ENCODE results near the gene OR4D11.
"Not testable (repeated sequence)": the region's sequence is repeated elsewhere in the genome, so short reads cannot be mapped to it uniquely, and the experiment has no call there.

OR4D11 gene

GRCh38 chr11:59503276-59503675 lies at the start of gene OR4D11:
TSS of gene OR4D11 (plus strand) at chr11:59503576. CDS start at chr11:59503576, 0 bp downstream.
- DNase-seq: no peak

- no peak for DNase-seq
These were observed 46.7 kb upstream of the OR4D11 start, which contains the start of gene OR4D6 for GRCh38 chr11:59456661-59457060. TSS of gene OR4D6 (plus strand) at chr11:59456961. CDS start at chr11:59456961, 0 bp downstream.

GRCh38 chr11:59459916-59460315 lies 43.5 kb upstream of the OR4D11 start:
- DNase-seq: no peak

GRCh38 chr11:59463190-59463641 lies 40.2 kb upstream of the OR4D11 start:
- DNase-seq: no peak

GRCh38 chr11:59473015-59473414 lies 30.4 kb upstream of the OR4D11 start, which contains the start of gene OR4D10:
TSS of gene OR4D10 (plus strand) at chr11:59473315. CDS start at chr11:59477430, 4,115 bp downstream.
- DNase-seq: no peak

- no peak for DNase-seq
These were observed 28.2 kb upstream of the OR4D11 start for GRCh38 chr11:59475176-59475575.

- DNase-seq: no peak
These were observed 23.5 kb upstream of the OR4D11 start for GRCh38 chr11:59479906-59480305.

- no peak for DNase-seq
These were observed 23.0 kb upstream of the OR4D11 start for GRCh38 chr11:59480359-59480758.

- DNase-seq: no peak
These were observed 1.4 kb upstream of the OR4D11 start for GRCh38 chr11:59501931-59502330.

GRCh38 chr11:59510941-59511589 lies 7.7 kb downstream of the OR4D11 start, which contains the start of gene OR4D9:
TSS of gene OR4D9 (plus strand) at chr11:59511539. CDS start at chr11:59514913, 3,374 bp downstream.
- no peak for DNase-seq

- no peak for DNase-seq
These were observed 8.3 kb downstream of the OR4D11 start for GRCh38 chr11:59511675-59512074.

- DNase-seq: not testable (repeated sequence)
These were observed 16.8 kb downstream of the OR4D11 start for GRCh38 chr11:59520139-59520538.

- no peak for DNase-seq
These were observed 17.4 kb downstream of the OR4D11 start for GRCh38 chr11:59520741-59521140.

GRCh38 chr11:59523541-59523940 lies 20.2 kb downstream of the OR4D11 start:
- DNase-seq: no peak

- DNase-seq: no peak
These were observed 25.3 kb downstream of the OR4D11 start for GRCh38 chr11:59528711-59529110.

GRCh38 chr11:59532620-59533019 lies 29.2 kb downstream of the OR4D11 start:
- no peak for DNase-seq

- no peak for DNase-seq
These were observed 31.3 kb downstream of the OR4D11 start for GRCh38 chr11:59534676-59535075.

GRCh38 chr11:59542142-59542810 lies 38.9 kb downstream of the OR4D11 start:
- no peak for DNase-seq

GRCh38 chr11:59543713-59544112 lies 40.3 kb downstream of the OR4D11 start:
- DNase-seq: not testable (repeated sequence)

- DNase-seq: no peak
These were observed 41.4 kb downstream of the OR4D11 start for GRCh38 chr11:59544869-59545178.

- peak; percentile 76 for DNase-seq
These were observed 42.0 kb downstream of the OR4D11 start for GRCh38 chr11:59545179-59546020.

- peak; percentile 40 for DNase-seq
These were observed 44.4 kb downstream of the OR4D11 start for GRCh38 chr11:59547605-59548308.

- DNase-seq: no peak
These were observed 44.9 kb downstream of the OR4D11 start for GRCh38 chr11:59548309-59548656.
